Endothelial cell of hepatic sinusoid (primary cell): ENCODE data around the gene SH3YL1.

ENCODE experiments used
- in situ Hi-C: cut with HindIII; loops from 2 replicates; pipeline ENCODE4 v1.10.0; 2017; ENCODE audit warnings: low sequenced_read_pairs

The SH3YL1 gene

DNA sequence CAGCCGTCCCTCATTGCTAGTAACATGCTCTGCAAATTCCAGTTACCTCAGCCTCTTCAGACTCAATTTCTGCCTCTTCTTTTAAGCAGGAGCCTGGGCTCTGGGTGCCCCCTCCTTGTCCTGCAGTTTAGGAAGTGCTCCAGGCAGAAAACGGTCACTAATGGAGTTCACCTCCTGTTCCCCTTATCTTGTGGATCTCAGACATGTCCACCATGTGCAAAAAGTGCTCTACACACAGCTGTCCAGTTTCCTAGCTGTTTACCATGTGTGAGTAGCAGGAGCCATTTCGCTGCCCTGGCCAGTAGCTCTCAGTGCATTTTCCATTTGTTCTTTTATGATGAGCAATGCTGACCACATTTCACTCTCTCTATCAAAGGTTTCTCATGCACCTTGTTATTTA is 4.9 kb downstream of the SH3YL1 start:
- in situ Hi-C loops, result no loop called here

DNA sequence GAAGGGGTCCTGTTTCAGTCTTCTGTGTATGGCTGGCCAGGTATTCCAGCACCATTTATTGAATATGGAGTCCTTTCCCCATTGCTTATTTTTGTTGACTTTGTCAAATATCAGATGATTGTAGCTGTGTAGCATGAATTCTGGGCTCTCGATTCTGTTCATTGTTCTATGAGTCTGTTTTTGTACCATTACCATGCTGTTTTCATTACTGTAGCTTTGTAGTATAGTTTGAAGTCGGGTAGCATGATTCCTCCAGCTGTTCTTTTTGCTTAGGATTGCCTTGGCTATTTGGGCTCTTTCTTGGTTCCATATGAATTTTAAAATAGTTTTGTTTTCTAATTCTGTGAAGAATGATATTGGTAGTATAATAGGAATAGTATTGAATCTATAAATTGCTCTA is 6.0 kb downstream of the SH3YL1 start:
- in situ Hi-C loops, result no loop called here

DNA sequence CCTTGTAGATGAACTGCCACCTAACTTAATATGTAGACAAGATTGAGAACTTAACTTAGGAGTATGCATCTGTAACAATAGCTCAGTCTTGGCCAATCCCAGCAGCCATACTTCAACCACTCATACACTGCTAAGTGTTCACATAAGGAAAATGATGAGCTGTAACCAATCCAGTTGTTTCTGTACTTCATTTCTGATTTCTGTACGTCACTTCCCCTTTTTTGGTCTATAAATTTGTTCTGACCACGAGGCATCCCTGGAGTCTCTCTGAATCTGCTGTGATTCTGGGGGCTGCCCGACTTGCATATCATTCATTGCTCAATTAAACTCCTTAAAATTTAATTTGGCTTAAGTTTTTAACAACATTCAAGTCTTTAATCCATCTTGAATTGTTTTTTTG is 6.4 kb downstream of the SH3YL1 start:
- in situ Hi-C loops, result no loop called here

DNA sequence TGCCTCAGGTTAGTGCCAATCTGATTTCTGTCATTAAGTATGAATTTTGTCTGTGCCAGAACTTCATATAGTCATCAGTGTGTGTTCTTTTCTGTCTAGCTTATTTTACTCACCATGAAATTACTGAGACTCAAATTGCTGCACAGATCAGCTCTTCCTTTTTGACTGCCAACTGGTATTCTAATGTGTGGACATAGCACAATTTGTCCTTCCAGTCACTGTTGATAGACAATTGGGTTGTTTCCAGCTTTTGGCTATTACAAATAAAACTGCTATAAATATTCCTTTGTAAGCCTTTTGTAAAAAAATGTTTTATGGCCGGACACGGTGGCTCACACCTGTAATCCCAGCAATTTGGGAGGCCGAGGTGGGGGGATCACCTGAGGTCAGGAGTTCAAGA is 7.7 kb downstream of the SH3YL1 start:
- in situ Hi-C loops, result no loop called here

DNA sequence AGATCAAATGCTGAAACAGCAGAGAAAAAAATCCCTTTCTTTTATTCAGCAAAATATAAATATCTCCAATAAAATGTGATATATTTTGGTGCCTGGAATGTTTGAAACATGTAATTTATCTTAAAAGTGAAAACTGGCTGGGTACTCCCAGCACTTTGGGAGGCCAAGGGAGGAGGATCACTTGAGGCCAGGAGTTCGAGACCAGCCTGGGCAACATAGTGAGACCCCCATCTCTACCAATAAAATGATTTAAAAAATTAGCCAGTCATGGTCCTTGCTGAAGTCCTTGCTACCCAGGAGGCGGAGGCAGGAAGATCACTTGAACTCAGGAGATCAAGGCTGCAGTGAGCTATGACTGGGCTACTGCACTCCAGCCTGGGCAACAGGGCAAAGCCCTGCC is 8.6 kb downstream of the SH3YL1 start:
- in situ Hi-C loops, result no loop called here

DNA sequence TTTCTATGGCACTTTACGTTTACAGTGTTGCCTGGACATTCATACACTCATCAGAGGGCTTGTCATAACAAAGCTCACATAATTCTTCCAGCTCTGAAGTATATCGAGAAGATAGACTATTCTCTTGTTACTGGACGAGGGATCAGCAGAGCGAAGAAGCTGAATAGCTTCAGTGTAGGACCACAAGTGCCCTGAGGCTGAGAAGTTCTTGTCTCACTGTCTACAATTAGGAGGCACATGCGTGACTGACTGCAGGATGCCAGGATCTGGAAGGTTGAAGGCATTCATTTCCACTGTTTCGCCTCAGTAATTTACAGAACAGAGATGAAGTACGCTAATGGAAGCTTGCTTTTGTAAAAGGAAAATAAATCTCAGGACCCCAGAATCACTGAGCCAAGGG is 9.6 kb downstream of the SH3YL1 start:
- in situ Hi-C loops, result no loop called here

DNA sequence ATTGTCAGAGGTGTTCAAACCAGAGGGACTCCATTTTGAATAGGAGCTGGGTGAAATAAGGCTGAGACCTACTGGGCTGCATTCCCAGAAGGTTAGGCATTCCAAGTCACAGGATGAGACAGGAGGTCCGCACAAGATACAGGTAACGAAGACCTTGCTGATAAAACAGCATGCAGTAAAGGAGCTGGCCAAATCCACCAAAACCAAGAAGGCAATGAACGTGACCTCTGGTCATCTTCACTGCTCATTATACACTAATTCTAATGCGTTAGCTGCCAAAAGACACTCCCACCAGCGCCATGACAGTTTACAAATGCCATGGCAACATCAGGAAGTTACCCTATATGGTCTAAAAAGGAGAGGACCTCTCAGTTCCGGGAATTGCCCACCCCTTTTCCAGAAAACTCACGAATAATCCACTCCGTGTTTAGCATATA is 10.6 kb downstream of the SH3YL1 start:
- in situ Hi-C loops, result no loop called here

DNA sequence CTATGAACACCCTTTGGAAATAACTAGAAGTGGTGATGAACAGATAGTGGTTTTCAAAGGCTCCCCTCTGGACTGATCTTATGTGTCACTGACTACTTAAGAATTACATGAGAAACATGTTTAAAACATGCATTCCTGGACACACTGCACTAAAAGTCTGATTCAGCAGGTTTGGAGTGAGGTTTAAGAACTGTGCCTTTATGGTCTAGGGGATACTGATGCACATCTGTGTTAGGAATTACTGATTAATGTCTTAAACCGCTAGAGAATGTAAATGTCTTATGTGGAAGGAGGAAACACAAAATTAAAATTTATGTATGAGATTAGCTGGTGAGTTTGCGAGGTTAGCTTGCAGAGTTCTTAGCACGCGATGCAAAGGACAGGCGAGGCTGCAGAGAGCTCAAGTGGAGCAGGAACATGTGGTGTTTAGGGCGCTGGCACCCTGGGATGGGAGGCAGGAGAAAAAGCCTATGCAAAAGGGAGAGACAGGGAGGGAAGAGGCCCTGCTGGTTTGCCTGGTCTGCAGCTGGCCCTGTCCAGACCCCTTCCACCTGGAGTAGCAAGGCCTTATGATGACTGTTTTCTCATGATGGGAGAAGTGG is 11.7 kb downstream of the SH3YL1 start:
- in situ Hi-C loops, result no loop called here

DNA sequence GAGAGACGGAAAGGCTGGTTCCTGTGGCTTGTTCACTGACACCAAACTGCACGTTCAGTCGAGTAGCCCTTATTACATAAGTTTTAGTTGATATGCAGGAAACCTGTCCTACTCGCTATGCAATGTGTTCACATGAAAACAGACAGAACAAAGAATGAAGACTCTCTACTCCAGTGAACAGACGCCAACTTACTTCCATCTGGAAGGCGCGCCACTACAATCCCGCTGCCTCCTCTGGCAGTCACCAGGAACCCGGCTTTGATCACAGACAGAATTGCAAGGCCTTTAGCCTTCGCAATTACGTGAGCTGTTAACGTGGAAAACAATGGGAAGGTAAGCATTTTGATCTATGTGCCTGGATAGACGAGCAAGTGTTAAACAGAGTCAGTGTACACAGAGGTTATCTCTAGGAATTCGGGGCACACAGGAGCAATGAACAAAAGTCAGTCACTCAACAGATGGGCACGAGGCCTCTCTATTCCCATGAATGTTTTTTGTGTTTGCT is 14.2 kb downstream of the SH3YL1 start:
- in situ Hi-C loops, result no loop called here

DNA sequence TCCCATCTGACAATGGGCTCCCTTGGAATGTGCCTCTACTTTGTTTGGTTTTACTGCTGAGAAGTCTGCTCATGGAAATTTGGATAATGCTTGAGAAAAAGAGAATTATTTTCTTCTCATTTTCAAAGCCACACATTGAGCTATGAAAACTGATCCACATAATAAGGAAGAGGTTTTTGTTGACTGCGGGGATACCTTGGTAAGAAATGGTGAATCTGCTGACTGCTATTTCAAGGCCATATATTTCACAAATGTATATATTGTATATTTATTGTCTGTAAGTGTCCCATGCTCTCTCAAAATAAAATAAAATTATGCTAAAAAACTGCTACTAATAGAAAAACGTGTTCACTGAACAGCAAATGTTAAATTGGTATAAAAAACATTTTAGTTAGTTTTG is 15.1 kb downstream of the SH3YL1 start:
- in situ Hi-C loops, result no loop called here

DNA sequence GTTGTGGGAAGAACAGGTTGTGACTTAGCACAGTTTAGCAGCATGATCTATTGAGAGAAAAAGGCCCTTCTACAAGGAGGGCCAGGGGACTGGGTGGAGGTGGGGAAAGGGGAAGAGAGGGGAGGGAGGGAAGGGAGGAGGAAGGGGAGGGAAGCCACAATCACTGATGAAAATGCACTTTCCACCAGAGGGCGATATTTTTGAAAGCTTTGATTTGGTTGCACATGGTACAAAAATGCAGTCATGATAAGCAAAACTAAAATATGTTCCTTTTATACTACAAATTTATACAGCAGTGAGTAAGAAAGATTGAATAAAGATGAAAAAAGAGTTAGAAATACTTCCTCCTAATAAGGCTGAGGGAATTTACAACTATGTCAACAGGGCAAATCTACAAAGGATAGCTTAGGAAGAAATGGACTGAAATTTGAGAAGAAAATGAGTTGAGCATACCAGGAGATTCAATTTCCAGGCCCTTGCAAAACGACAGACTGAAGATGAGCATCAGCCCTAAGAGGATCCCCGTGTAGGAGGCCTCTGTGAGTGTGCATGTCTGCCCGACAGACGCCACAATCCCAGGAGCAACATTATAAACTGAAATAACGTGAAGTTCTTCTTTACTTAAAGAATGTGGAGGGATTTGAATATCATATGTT is 17.2 kb downstream of the SH3YL1 start:
- in situ Hi-C loops, result no loop called here

DNA sequence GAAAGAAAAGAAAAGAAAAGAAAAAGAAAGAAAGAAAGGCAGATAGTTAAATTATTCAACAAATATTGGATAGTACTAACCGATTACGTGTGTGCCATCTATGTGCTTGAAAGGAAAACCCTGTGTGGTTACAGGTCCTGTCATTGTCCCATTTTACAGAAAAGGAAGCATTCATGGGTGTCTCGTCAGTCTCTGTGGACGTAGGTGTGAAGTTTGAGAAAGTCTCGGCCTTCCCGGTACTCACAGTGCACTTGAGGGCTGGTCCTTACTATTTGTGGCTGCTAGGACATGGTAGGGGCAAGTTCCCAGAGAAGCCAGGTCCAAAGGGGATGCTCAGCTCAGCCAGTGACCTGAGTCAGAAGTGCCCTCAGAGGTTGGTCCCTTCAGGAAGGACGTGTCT is 19.3 kb downstream of the SH3YL1 start:
- in situ Hi-C loops, result no loop called here

DNA sequence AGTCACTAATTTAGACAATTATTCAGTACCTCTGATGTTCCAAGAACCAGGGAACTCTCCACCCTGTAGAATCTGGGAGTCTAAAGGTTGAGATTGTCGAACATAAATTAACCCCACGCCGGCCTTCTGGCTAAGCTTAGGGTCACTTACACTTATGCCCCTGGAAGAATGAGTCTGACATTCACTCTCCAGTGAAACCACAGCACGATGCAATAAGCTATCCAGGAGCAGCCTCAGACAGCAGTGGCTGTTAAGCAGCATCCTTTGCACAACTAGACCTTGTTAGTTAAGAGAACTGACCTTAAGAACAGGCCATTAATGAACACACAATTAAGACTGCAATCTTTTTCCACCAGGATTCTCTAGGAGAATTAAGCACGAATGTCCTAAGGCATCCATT is 25.0 kb downstream of the SH3YL1 start:
- in situ Hi-C loops, result no loop called here

DNA sequence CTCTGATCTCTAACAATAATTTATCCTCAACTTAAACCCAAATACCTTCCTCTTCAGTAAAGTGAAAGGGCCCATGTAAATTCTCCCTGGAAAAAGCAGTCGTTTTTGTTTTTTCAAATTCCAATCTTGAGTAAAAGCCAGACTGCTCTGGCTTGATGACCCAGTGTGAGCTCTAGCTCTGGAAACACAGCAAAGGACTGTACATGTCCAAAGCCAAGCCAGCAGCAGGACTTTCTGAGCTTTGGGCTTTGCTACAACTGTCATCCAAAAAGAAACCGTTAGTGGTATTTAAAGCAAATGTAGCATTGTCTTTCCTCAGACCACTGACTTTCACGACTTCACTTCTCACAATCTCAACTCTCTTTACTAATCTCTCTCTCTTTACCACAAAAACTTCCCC is 25.4 kb downstream of the SH3YL1 start:
- in situ Hi-C loops, result no loop called here

DNA sequence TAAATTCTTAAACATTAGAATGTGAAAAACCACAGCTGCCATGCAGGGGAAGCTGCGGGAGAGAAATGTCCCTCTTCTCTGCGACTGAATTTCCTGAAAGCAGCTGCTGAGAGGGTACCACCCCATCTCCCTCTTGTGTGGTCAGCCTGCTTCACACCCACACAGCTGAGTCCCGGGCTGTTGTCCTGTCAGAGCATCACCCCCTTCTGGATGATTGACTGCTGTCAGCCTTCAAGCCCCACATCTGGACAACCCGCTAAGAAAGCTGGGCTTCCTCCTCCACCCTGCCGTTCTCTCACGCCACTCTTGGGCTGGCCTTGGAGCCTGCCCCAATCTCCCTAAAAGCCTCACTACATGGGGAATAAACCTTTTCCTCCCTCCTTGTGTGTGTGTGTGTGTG is 26.0 kb downstream of the SH3YL1 start:
- in situ Hi-C loops, result no loop called here

DNA sequence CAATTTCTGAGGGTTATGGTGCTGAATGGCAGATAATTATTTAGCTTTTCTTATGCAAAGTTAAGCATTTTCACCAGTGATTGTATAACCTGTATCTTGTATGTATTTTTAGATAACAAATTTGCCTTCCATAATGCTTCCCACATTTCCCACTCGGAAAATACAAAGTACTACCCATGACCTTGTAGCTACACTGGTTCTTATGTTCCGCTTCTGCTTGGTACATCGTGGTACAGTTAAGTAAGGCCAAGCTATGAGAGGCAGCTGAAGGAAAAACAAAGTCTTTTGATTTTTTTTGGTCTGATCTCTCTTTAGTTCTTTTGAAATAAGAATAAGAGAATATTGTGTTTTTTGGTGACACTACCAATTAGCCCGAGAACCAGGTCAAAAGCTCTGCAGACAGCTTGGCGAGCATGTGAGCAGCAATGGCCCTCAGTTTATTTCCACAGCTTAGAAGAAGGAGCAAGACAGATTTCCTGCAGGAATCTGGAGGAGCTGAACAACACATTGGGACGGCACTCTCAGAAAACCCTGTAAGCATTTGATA is 26.8 kb downstream of the SH3YL1 start:
- in situ Hi-C loops, result no loop called here

DNA sequence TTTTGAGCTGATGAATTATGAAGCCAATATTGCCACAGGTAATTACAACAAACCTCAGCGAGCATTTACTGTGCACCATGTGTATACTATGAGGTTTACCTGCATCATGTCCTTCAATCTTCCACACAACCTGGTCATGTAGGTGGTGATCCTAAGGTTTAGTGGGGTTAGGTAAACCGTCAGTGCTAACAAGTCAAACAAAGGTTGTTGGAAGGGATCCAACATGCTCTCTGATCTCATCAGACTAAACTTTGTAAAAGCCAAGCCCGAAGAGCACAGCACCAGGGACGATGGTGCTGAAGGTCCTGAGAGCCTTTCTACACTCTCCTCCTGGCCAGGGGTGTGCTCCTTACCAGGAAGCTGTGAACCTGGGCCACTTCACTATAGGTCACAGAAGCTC is 29.4 kb downstream of the SH3YL1 start:
- in situ Hi-C loops, result no loop called here

DNA sequence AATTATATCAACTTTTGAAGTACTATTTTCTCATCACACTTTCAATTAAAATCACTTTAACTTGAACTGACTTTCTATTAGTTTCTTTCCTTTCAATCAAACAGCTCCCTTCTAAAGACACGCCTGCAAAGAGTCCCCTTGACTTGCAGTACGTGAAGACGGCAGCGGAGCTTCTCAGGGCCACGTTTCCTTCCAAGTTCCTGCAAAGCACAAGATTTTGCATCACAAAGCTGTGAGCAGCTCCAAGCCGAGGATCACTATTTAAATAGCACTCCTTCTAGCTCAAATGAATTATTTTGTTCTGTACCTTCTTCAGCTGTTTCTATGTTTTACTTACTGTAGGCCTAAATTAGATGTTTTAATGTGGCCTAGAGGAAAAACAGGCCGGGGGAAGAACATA is 30.8 kb downstream of the SH3YL1 start:
- in situ Hi-C loops, result no loop called here

DNA sequence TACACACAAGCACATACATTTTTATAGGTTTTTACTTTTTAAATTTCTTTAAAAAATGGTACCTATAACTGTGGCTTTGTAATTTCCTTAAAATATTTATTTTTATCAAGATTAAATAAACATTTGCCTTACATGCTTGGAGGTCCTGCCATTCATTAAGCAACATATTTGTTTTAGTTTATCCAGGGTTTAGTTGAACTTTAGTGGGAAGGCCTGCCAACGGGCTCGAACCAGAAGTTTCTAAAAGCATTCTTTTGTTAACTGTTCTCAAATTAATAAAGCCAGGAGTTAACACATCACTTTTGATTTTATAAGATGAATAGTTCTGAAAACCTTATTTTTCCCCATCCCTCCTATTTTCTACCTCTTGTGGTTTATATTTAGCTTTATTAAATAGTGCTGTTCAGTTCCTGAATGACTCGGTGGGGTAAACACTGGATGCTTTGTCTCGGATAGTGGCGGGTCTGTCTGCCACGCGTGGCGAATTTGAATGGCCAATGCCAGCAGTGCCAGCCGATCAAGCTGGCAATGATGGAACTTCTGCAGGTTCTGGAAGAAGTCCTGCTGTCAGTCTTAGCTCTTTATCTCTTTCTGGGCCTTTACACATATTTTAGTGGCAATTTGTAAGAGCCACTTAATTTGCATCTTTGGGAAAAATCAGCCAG is 32.2 kb downstream of the SH3YL1 start:
- in situ Hi-C loops, result no loop called here

DNA sequence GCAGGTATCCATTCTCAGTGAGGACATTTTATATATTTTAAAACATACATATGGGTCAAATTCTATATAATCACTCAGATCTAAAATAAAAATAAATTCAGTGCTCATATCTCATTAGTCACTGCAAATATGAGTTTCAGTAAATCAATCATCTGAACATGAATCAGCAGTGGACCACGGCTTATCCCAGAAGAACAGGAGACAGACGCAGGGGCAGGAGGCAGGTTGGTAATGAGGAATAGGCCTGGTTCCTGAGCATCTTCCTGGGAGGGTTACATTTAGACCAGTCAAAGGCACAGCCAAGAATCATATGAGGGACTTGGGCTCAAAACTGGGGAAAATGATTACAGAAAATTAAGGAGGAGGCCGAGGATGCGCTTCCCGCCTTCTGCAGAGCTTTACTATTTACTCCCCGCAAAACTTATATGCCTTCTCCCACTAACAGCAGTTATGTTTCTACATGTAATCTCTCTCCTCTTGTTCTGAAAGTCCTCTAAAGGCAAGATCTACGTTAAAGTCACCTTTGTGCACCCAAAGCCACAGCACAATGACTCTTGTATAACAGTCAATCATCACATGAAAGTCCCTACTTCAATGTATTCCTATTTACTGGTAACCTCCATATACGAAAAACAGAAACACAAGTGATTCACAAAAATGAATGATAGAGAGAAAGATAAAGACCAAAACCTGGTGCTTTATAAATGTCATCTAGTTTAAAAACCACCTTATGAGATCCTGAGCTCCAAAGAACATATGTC is 35.1 kb downstream of the SH3YL1 start:
- in situ Hi-C loops, result no loop called here

DNA sequence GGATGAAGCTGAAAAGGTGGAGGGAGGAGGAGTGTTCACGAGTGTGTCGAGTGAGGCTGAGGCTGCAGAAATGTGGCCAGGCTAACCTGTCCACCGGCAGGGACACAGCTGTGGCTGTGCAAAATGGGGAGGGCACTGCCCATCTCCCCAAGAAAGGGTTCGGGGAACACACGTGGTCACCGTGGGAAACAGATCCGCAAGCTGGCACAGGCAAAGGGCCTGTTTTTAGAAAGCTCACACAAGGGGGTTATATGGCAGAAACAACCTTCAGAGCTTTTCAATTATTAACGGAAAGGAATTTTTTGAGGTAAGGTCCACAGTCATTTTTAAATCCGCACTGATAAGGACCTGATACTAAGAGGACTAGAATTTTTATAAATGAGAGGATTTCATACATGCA is 35.7 kb downstream of the SH3YL1 start:
- in situ Hi-C loops, result no loop called here
